GM19455 (cell line): ENCODE results near the gene CD38.
"Not testable (repeated sequence)": the region's sequence is repeated elsewhere in the genome, so short reads cannot be mapped to it uniquely, and the experiment has no call there.

Experiments
- ATAC-seq: cut with Tn5 transposase; IDR thresholded peaks from one replicate; pipeline ENCODE4 v1.9.1; 2021; ENCODE audit not compliant: unreplicated experiment

The CD38 gene

GRCh38 chr4:15758294-15758693, 19.8 kb upstream of the CD38 start:
- ATAC-seq = no peak

DNA sequence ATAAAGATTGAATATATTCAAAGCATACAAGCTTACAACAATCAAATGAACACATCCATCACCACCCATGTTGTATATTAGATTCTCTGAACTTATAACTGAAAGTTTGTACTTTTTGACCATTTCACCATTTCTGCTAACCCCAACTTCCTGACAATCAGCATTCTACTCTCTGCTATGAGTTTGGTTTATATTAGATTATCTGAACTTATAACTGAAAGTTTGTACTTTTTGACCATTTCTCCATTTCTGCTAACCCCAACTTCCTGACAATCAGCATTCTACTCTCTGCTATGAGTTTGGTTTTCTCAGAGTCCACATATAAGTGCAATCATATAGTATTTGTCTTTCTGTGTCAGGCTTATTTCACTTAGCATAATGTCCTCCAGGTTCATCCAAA, 15.7 kb upstream of the CD38 start:
- not testable (repeated sequence) for ATAC-seq

DNA sequence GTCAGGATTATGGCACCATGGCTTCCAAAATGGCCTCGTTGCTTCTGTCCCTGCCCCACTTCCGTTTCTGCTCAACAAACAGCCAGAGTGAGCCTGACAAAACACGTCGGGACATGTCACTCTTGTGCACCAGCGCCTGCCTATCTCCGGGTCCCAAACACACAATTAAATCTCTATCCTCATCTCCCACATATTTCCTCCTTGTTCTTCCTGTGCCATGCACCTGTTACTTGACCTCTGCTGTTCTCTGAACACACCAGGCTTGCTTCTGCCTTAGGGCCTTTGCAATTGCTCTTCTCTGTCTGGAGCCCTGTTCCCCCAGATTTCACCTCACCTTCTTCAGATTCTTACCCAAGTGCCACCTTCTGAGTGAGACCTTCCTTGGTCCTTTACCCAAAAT, 12.7 kb upstream of the CD38 start:
- no peak for ATAC-seq

DNA sequence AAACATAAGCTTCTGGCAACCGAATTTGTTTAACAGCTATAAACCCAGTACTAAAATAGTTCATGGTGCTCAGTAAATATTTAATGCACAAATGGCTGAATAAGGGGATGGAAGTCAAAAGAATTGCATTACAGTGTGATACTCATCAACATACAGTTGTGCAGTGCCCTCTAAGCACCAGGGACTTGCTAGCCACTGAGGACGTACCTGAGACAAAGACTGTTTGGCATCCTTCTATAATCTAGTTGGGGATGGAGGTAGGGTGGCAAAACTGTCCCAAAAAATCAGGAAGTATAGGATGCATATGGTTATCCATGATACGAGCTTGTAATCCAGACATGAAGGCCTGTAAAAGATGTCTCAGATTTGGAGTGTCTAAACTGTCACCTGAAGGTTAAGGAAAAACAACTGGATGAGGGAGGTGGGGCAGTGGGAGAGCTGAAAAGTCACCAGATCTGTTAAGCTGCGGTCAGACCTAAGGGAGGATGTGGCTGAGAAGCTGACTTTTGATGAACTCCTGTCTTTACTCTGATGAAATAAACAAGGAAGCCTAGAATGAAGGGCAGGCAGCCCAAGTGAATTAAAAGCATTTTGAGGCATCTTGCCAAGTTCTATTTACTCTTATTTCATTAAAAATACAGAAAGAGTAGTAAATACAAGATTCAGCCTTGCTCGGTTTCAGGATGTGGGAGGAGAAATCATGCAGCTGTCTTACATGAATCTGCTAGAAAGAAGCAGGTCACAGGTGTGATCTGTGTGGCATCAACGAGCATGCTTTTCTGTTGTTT, 12.0 kb upstream of the CD38 start:
- peak; percentile 68 for ATAC-seq

GRCh38 chr4:15766821-15767220, 11.3 kb upstream of the CD38 start:
- no peak for ATAC-seq

DNA sequence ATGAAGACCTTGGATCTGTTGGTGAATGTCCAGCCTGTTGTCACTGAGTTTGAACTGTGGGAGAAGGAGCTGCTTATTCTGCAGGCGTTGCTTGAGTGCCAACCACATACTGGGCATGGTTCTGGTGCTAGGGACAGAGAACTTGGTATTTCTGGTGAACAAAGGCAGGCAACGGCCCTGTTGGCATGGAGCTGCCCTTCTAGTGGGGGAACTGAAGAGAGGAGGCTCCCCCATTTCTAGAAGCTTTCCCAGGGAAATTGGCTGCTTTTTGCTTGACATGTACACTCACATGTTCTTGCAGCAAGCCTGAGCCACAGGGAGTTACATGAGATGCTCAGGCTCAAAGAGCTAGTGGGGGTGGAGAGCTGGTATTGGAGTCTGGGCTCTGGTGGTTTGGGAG, 8.9 kb upstream of the CD38 start:
- ATAC-seq = no peak

GRCh38 chr4:15771216-15772058, 6.7 kb upstream of the CD38 start:
- ATAC-seq = peak; percentile 75

GRCh38 chr4:15774020-15774420, 4.1 kb upstream of the CD38 start:
- ATAC-seq = no peak

DNA sequence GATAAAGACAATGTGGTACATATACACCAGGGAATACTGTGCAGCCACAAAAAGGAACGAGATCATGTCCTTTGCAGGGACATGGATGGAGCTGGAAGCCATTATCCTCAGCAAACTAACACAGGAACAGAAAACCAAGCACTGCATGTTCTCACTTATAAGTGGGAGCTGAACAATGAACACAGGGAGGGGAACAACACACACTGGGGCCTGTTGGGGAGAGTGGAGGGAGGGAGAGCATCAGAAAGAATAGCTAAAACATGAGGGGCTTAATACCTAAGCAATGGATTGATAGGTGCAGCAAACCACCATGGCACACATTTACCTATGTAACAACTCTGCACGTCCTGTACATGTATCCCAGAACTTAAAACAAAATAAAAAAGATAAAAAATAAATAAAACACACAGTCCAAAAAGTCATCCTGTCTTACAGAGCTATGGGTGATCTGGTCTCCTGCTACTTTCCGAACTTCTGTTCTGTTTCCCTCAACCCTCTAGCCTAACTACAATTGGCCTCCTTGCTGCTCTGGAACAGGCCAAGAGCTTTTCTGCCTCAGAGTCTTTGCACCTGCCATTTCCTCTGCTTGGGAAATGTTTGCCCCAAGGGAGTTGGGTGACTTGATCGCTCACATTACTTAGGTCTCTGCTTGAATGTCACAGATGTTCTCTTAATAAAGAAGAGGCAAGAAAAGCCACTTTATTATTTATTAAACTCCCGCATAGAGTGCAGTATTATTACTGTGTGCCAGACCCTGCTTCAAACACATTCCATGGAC, 1.1 kb upstream of the CD38 start:
- no peak for ATAC-seq

DNA sequence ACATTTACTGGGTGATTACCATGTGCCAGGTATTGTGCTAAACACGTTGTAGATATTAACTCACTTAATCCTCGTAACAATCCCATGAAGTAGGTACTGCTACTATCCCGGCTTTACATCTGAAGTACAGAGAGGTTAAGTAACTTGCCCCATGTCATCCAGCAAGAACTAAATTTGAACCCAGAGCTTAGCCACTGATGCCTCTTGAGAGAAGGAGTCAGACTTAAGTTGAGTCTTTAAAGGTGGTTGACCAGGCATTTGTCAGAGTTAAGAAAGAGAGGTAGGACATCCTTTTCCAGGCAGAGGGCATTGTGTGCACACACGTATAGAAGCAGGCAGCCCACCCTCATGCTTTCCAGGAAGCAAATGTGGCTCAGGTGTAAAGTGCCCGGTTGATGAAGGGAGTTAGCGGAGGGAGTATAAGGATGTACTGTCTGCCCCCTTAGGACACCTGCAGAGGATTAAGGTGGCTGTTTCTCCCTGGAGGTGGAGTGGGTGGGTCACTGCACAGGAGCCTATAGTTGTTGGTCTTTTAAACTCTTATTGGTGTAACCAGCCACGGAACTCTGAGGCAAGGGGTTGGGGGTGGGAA, 335 bp upstream of the CD38 start:
- ATAC-seq = no peak

DNA sequence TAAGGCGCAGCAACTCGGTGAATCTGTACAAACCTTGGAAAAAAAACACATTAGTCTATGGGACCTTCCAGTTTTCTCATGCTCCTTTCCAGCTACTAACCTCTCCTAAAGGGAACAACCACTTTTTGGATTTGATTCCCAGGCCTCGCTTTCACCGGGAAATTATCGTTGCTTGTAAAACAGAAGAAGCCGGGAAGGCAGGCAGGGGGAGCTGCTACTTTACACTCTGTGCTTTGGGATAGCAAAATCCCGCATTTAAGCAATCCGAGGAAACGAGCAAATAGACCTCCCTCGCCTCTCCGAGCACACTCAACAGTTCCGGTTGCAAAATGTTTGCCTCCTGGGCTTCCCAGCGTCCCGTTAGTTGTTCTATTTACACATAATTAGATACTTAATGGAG, 1.2 kb downstream of the CD38 start:
- no peak for ATAC-seq

DNA sequence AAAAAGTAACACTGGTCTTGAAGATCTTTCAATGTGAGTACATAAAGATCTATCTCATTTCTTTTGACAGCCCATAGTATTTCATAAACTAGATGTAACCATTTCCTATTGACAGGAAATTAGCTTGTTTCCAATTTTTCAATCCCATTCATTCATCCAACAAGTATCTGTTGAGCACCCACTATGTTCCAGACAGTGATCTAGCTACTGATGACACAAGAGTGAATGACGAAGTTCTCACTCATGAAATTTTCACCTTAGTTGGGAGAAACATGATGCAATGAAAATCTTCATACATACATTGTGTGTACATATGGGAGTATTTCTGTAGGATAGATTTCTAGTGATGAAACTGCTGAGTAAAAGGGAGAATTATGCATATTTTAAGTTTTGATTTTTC, 1.7 kb downstream of the CD38 start:
- no peak for ATAC-seq

DNA sequence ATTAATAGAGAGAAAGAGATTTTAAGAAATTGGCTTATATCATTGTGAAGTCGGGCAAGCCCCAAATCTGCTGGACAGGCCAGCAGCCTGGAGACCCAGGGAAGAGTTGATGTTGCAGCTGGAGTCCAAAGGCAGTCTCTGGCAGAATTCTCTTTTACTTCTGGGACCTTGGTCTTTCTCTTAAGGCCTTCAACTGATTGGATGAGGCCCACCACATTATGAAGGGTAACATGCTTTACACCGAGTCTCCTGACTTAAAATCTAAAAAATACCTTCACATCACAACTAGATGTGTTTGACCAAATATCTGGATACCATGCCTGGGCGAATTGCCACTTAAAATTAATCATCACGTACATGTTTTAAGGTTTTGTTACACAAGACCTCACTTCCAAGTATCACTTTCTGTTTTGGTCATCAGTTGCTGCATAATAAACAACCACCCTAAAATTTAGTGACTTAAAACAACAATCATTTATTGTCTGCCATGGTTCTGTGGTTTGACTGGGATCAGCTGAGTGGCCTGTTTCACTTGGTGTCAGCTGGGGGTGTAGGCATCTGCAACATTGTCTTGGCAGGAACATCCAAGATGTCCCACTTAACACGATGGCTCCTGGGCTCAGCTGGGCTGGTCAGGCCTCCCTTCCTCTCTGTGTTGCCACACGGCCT, 3.4 kb downstream of the CD38 start:
- ATAC-seq = no peak

DNA sequence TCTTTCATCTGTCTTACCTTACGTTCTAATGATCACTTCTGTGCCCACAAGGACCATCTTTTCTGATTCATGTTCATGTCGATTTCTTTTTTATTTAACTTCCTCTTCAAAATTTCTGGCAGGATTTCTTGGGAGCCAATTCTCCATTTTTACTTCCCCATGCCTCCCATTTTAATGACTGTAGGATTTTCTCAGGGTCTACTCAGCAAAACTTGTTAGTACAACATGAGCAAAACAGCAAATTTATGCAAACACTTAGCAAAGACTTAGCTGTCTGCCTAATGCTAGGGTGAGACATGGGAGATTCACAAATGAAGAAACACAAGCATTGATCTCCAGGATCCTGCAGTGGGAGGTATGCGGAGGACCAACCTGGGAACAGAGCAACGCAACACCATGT, 5.5 kb downstream of the CD38 start:
- ATAC-seq = no peak

DNA sequence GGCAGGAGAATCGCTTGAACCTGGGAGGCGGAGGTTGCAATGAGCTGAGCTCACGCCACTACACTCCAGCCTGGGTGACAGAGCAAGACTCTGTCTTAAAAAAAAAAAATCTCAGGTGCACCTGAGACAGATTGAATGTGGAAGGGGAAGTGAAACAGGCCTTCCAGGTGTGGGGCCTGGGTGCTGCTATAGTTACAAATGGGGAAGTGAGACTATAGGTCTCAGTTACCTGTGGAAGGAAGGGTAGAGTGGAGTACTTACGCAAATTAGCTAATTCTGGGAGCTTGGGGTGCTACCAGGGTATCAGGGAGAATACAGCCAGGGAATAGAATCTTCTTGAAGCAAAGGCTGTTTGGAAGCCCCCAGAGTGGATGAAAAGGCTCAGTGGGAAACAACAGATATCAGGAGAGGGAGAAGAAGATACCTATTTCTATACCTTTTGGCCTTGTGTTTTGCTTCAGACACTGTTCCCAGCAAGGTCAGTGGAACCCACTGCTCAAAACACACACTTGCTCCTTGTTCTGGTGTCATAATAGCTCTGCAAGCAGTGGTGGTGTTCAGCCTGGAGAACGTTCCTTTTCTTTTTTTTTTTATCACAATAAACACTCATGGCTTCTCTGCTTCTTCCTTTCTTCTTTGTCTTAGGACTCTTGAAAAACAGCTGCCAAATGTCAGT, 7.0 kb downstream of the CD38 start:
- peak; percentile 87 for ATAC-seq

DNA sequence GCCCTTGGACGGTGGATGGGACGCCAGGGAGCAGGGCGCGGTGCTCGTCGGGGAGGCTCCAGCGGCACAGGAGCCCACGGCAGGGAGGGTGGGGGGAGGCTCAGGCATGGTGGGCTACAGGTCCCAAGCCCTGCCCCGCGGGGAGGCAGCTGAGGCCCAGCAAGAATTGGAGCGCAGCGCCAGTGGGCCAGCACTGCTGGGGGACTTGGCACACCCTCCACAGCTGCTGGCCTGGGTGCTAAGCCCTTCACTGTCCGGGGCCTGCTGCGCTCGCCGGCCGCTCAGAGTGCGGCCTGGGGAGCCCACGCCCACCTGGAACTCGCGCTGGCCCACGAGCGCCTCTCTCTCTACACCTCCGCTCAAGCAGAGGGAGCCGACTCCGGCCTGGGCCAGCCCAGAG, 8.6 kb downstream of the CD38 start:
- no peak for ATAC-seq

- ATAC-seq = no peak
Measured at GRCh38 chr4:15792974-15793373, 14.8 kb downstream of the CD38 start.

DNA sequence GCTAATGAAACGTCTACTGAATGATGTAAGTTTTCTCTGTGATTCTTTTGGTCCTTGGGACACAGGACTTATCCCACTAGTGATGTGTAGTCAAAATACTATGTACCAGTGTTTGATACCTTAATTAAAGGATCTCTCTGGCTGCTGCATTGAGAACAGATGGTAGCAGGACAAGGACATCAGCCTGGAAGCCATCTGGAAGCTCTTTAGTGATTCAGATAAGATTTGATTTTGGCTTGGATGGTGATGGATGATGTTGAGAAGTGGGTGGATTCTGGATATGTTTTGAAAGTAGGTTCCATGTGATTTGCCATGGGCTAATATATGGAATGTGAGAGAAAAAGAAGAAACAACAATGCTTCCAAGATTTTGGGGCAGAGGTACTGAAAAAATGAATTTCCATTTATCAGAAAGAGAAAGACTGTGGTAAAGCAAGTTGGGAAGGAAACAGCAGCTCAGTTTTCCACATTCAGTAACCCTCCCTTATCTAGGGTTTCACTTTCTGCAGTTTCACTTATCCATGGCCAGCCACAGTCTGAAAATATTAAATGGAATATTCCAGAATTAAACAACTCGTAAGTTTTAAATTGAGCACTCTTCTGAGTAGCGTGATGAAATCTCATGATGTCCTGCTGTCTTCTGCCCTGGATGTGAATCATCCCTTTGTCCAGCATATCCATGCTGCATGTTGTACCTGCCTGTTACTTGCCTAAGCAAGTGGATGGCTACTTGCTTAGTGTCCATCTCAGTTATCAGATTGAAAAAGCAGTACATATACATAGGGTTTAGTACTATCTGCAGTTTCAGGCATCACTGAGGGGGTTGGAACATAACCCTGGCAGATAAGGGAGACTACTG, 15.6 kb downstream of the CD38 start:
- no peak for ATAC-seq

DNA sequence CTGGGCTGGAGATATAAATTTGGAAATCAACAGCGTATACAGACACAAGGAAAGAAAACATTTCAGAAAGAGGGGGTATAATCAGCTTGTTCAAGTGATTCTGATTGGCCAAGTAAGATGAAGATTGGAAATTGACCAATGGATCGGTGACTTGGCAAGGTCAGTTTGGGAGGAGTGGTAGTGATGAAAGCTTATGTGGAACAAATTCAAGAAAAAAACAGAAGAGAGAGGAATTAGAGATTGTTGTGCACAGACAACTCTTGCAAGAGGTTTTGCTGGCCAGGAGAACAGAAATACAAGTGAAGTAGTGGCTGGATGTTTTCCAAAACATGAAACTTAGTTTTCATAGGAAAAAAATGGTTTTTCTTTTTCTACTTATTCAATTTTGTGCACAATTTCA, 16.3 kb downstream of the CD38 start:
- no peak for ATAC-seq
